IMR-90 (cell line): ENCODE results near the gene SVIL. TPM values are rescaled to one million over a fixed set of nuclear protein-coding genes. Genes with fewer than 3 reads are reported as not detected.
A peak's percentile ranks its signal among the peaks of the same experiment; 100 is the strongest.

ENCODE experiments used
- ATAC-seq: fragments of 200-7000 bp; cut with Tn5 transposase; 2 replicates; pipeline ENCODE4 v1.9.1; 2020; ENCODE audit warnings: low read depth, mild to moderate bottlenecking, moderate library complexity
- BruUV-seq: library from RNA; stranded (reverse); fragments of 400-500 nt; replicated peaks from 2 replicates; lab custom pipeline; 2021; lab: Mats Ljungman, UMichigan
- CTCF ChIA-PET: fragments of 300-600 bp; formaldehyde crosslinking; extraction: SDS; loops from one replicate; lab custom pipeline; 2021; ENCODE audit warnings: antibody characterized with exemption; lab: Yijun Ruan, JAX
- POLR2A ChIA-PET: fragments of 300-600 bp; sonication (Branson Sonifier 250); formaldehyde crosslinking; loops from one replicate; lab custom pipeline; 2022; ENCODE audit warnings: antibody characterized with exemption; ENCODE audit not compliant: unreplicated experiment; lab: Charles Lee
- DNase-seq: peaks from one replicate; pipeline ENCODE4 v3.0.0; 2013
- H2AFZ ChIP-seq: replicated peaks from 2 replicates; pipeline ENCODE3; 2013; ENCODE audit warnings: low read length, mild to moderate bottlenecking; ENCODE audit not compliant: poor library complexity
- H2AK5ac ChIP-seq: 2 replicates; pipeline ENCODE4 v1.6.1; 2013; ENCODE audit warnings: low read depth, low read length, inconsistent platforms
- H2AK9ac ChIP-seq: replicated peaks from 2 replicates; pipeline ENCODE3; 2013; ENCODE audit warnings: mild to moderate bottlenecking, low read depth, low read length, moderate library complexity; ENCODE audit not compliant: poor library complexity
- H2BK120ac ChIP-seq: 2 replicates; pipeline ENCODE4 v1.6.1; 2013; ENCODE audit warnings: low read depth, low read length, inconsistent platforms
- H2BK15ac ChIP-seq: 3 replicates; pipeline ENCODE4 v1.6.1; 2013; ENCODE audit warnings: low read depth, low read length, inconsistent platforms
- H2BK20ac ChIP-seq: 2 replicates; pipeline ENCODE4 v1.6.1; 2013; ENCODE audit warnings: low read depth, mild to moderate bottlenecking, inconsistent platforms, low read length, moderate library complexity
- H2BK5ac ChIP-seq: 2 replicates; pipeline ENCODE4 v1.6.1; 2013; ENCODE audit warnings: mild to moderate bottlenecking, low read depth, low read length, inconsistent platforms; ENCODE audit not compliant: poor library complexity, severe bottlenecking
- H3K14ac ChIP-seq: replicated peaks from 2 replicates; pipeline ENCODE4 v1.6.1; 2013; ENCODE audit warnings: low read depth, low read length, inconsistent platforms
- H3K18ac ChIP-seq: 2 replicates; pipeline ENCODE4 v1.6.1; 2013; ENCODE audit warnings: low read depth, low read length, control low read depth
- H3K23ac ChIP-seq: 2 replicates; pipeline ENCODE4 v1.6.1; 2013; ENCODE audit warnings: low read depth, low read length, inconsistent platforms
- H3K27ac ChIP-seq: 2 replicates; pipeline ENCODE4 v1.5.1; 2013; ENCODE audit warnings: mild to moderate bottlenecking, control low read depth, low read length; ENCODE audit not compliant: insufficient read depth
- H3K27me3 ChIP-seq: 2 replicates; pipeline ENCODE4 v1.6.1; 2013; ENCODE audit warnings: low read length; ENCODE audit not compliant: control insufficient read depth, insufficient read depth
- H3K36me3 ChIP-seq: 2 replicates; pipeline ENCODE4 v1.6.1; 2013; ENCODE audit warnings: low read length, mixed read lengths; ENCODE audit not compliant: control insufficient read depth, insufficient read depth
- H3K4ac ChIP-seq: 2 replicates; pipeline ENCODE4 v1.6.1; 2013; ENCODE audit warnings: low read depth, low read length, inconsistent platforms
- H3K4me1 ChIP-seq: 2 replicates; pipeline ENCODE4 v1.6.1; 2013; ENCODE audit warnings: low read length, mixed read lengths; ENCODE audit not compliant: control insufficient read depth, insufficient read depth
- H3K4me2 ChIP-seq: 2 replicates; pipeline ENCODE4 v1.6.1; 2013; ENCODE audit warnings: low read depth, mild to moderate bottlenecking, control low read depth, low read length, moderate library complexity
- H3K4me3 ChIP-seq: 2 replicates; pipeline ENCODE4 v1.5.1; 2013; ENCODE audit warnings: low read depth, mild to moderate bottlenecking, control low read depth, low read length, moderate library complexity; ENCODE audit not compliant: insufficient read depth
- H3K56ac ChIP-seq: 2 replicates; pipeline ENCODE4 v1.6.1; 2013; ENCODE audit warnings: low read length, inconsistent platforms; ENCODE audit not compliant: insufficient read depth; ENCODE audit errors: extremely low read depth
- H3K79me1 ChIP-seq, 2 experiments: 2 replicates each; pipeline ENCODE4 v1.6.1; 2013; ENCODE audit warnings: low read length in 2 of 2, inconsistent platforms in 1 of 2, low read depth in 1 of 2
- H3K9ac ChIP-seq: 2 replicates; pipeline ENCODE4 v1.6.1; 2013; ENCODE audit warnings: low read depth, low read length, control low read depth
- H3K9me1 ChIP-seq: 2 replicates; pipeline ENCODE4 v1.6.1; 2013; ENCODE audit warnings: low read length, inconsistent platforms; ENCODE audit not compliant: insufficient read depth
- H3K9me3 ChIP-seq: 2 replicates; pipeline ENCODE4 v1.6.1; 2013; ENCODE audit warnings: low read length; ENCODE audit not compliant: control insufficient read depth, insufficient read depth
- H4K20me1 ChIP-seq: 2 replicates; pipeline ENCODE4 v1.6.1; 2013; ENCODE audit warnings: low read length, inconsistent platforms; ENCODE audit not compliant: insufficient read depth
- H4K5ac ChIP-seq: 2 replicates; pipeline ENCODE4 v1.6.1; 2013; ENCODE audit warnings: mild to moderate bottlenecking, low read depth, low read length, control low read depth
- H4K8ac ChIP-seq, 2 experiments: 2 replicates each; pipeline ENCODE4 v1.6.1; 2013; ENCODE audit warnings: low read depth in 2 of 2, low read length in 2 of 2, control low read depth in 1 of 2, inconsistent platforms in 1 of 2
- H4K91ac ChIP-seq: 2 replicates; pipeline ENCODE4 v1.6.1; 2013; ENCODE audit warnings: low read depth, low read length, inconsistent platforms; ENCODE audit not compliant: insufficient read depth
- CEBPB ChIP-seq: IDR thresholded peaks from 2 replicates; pipeline ENCODE4 v1.6.1; 2012; ENCODE audit warnings: low read depth, low read length, improper control_type of control experiment
- MAFK ChIP-seq: IDR thresholded peaks from 2 replicates; pipeline ENCODE4 v1.6.1; 2012; ENCODE audit warnings: low read depth, low read length, improper control_type of control experiment
- WGBS, 2 experiments: methylation state at CpG; one replicate each; pipeline versions ENCODE4 v1.1.5 to v1.1.7; 2013; ENCODE audit warnings: missing lambda C conversion rate in 2 of 2; ENCODE audit not compliant: insufficient read length in 1 of 2; ENCODE audit errors: extremely low coverage in 2 of 2; 5-methylcytosine and 5-hydroxymethylcytosine counted together
- dilution Hi-C: fragments of 300-500 bp; cut with HindIII; formaldehyde crosslinking; loops from one replicate; pipeline ENCODE4 v1.14.3; 2018; ENCODE audit warnings: low sequenced_read_pairs; ENCODE audit not compliant: unreplicated experiment
- in situ Hi-C: fragments of 300-500 bp; cut with MboI; formaldehyde crosslinking; loops from 3 replicates; pipeline ENCODE4 v1.14.3; 2019; ENCODE audit warnings: low sequenced_read_pairs, inconsistent platforms, mixed read lengths
- intact Hi-C: fragments of 100-400 bp; cut with micrococcal nuclease; formaldehyde crosslinking; loops from 2 replicates; pipeline ENCODE4 v1.10.0; 2022
- polyA plus RNA-seq, 3 experiments: library from polyadenylated mRNA; depleted of rRNA; stranded (reverse); fragments of >200 nt; gene quantifications; 2 replicates each; pipeline ENCODE4 v1.2.3, GENCODE V29; 2012; ENCODE audit warnings: low replicate concordance in 1 of 3
- total RNA-seq: library from RNA; depleted of rRNA; stranded (reverse); fragments of >200 nt; gene quantifications from 2 replicates; pipeline ENCODE4 v1.2.3, GENCODE V29; 2012

The SVIL gene
- total and polyA plus RNA-seq, 2 of the 4 experiments (the other 2 are of a cell fraction): 11.5 to 11.6 TPM

- Histone ChIP-seq H2AK5ac (no peak overlapping the region), H2BK120ac (no peak overlapping the region), H3K9ac (no peak overlapping the region), H2AFZ (no peak overlapping the region), H4K91ac (no peak overlapping the region), H2AK9ac (no peak overlapping the region), H3K56ac (no peak overlapping the region), H3K4me2 (no peak overlapping the region), H3K27me3 (no peaks in the 10 kb centered on the region), H2BK15ac (no peak overlapping the region), H4K8ac (no peak overlapping the region), H3K4me1 (peaks cover 14% of the 10 kb centered on the region), H4K20me1 (peaks cover 18% of the 10 kb centered on the region), H3K9me1 (peaks cover 20% of the 10 kb centered on the region), H2BK5ac (no peak overlapping the region), H3K27ac (no peak overlapping the region), H3K23ac (no peak overlapping the region), H3K36me3 (peaks cover 10% of the 10 kb centered on the region), H2BK20ac (no peak overlapping the region), H3K79me1 (peaks cover 10 to 60% of the 10 kb centered on the region in 2 experiments), H3K4ac (no peak overlapping the region), H3K9me3 (peaks cover 2% of the 10 kb centered on the region; the same call in 1 of the 2 replicates), H3K18ac (no peak overlapping the region), H4K5ac (no peak overlapping the region), H3K4me3 (no peak overlapping the region), H3K14ac (no peak overlapping the region)
- DNase-seq (no peak), ATAC-seq (no peak)
- BruUV-seq: no TSS peak
- dilution Hi-C loops (no loop called here), intact Hi-C loops (no loop called here), in situ Hi-C loops (no loop called here)
- no peak for TF ChIP-seq CEBPB
- TF ChIP-seq MAFK: peak; percentile 16; the same call in 1 of the 2 replicates
- no CpG with 5 or more reads among the region's 2 CpGs for WGBS, 2 experiments
- POLR2A ChIA-PET: no interaction called here
- CTCF ChIA-PET: no interaction called here
Observed at GRCh38 chr10:29652192-29652591, 17.4 kb upstream of the SVIL start.
